ENCODE measurements around the gene ATP6V0C.

The ATP6V0C gene

DNA sequence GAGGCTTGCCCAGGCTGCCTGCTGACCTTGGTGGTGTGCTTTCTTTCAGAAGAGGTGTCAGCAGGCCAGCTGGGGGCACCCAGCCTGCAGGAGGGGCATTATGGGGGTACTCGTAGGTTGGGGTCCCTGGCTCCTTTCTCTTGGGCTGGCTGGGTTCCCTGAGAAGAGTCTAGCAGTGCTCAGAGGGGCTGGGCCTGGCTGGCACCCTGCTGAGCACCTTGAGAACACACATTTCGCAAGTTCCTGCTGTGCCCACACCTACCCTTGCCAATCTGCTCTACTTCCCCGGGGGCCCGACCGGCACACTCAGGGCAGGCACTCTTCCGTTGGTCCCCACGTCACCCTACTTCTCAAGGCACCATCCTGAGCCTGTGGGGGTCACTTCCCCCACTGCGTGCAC, 12.4 kb downstream of the ATP6V0C start:
- H3K4me1 ChIP-seq (ENCODE audit: control insufficient read depth, insufficient read depth, low read length, unreplicated experiment), result peaks cover 5% of the 10 kb centered on the region
- peaks cover 23% of the 10 kb centered on the region for H3K79me2 ChIP-seq (ENCODE audit: control insufficient read depth, insufficient read depth, low read length, unreplicated experiment)
- no peak overlapping the region for H3K4me3 ChIP-seq (ENCODE audit: low read depth, low read length)
- no peak overlapping the region for H2AFZ ChIP-seq (ENCODE audit: low read length, unreplicated experiment)
- peaks cover 6% of the 10 kb centered on the region; the same call in 1 of the 2 replicates for H3K36me3 ChIP-seq (ENCODE audit: insufficient read depth, low read length)
- H3K27me3 ChIP-seq (ENCODE audit: insufficient read depth, low read length), result no peaks in the 10 kb centered on the region
- H3K27ac ChIP-seq (ENCODE audit: low read depth, low read length), result no peak overlapping the region

- Histone ChIP-seq H3K4me1 (ENCODE audit: control insufficient read depth, insufficient read depth, low read length, unreplicated experiment) (peaks cover 8% of the 10 kb centered on the region), H3K27me3 (ENCODE audit: insufficient read depth, low read length) (no peaks in the 10 kb centered on the region), H3K36me3 (ENCODE audit: insufficient read depth, low read length) (peaks cover 6% of the 10 kb centered on the region; the same call in 1 of the 2 replicates), H3K27ac (ENCODE audit: low read depth, low read length) (no peak overlapping the region), H3K4me3 (ENCODE audit: low read depth, low read length) (no peak overlapping the region), H3K79me2 (ENCODE audit: control insufficient read depth, insufficient read depth, low read length, unreplicated experiment) (peaks cover 15% of the 10 kb centered on the region), H2AFZ (ENCODE audit: low read length, unreplicated experiment) (no peak overlapping the region)
Measured at GRCh38 chr16:2527071-2527783, 13.5 kb downstream of the ATP6V0C start.

- H3K79me2 ChIP-seq (ENCODE audit: control insufficient read depth, insufficient read depth, low read length, unreplicated experiment), result peaks cover 15% of the 10 kb centered on the region
- H3K27ac ChIP-seq (ENCODE audit: low read depth, low read length), result no peak overlapping the region
- H3K27me3 ChIP-seq (ENCODE audit: insufficient read depth, low read length), result no peaks in the 10 kb centered on the region
- no peak overlapping the region for H2AFZ ChIP-seq (ENCODE audit: low read length, unreplicated experiment)
- no peak overlapping the region for H3K4me3 ChIP-seq (ENCODE audit: low read depth, low read length)
- peaks cover 6% of the 10 kb centered on the region; the same call in 1 of the 2 replicates for H3K36me3 ChIP-seq (ENCODE audit: insufficient read depth, low read length)
- peaks cover 8% of the 10 kb centered on the region for H3K4me1 ChIP-seq (ENCODE audit: control insufficient read depth, insufficient read depth, low read length, unreplicated experiment)
Measured at GRCh38 chr16:2527784-2528100, 14.0 kb downstream of the ATP6V0C start.

DNA sequence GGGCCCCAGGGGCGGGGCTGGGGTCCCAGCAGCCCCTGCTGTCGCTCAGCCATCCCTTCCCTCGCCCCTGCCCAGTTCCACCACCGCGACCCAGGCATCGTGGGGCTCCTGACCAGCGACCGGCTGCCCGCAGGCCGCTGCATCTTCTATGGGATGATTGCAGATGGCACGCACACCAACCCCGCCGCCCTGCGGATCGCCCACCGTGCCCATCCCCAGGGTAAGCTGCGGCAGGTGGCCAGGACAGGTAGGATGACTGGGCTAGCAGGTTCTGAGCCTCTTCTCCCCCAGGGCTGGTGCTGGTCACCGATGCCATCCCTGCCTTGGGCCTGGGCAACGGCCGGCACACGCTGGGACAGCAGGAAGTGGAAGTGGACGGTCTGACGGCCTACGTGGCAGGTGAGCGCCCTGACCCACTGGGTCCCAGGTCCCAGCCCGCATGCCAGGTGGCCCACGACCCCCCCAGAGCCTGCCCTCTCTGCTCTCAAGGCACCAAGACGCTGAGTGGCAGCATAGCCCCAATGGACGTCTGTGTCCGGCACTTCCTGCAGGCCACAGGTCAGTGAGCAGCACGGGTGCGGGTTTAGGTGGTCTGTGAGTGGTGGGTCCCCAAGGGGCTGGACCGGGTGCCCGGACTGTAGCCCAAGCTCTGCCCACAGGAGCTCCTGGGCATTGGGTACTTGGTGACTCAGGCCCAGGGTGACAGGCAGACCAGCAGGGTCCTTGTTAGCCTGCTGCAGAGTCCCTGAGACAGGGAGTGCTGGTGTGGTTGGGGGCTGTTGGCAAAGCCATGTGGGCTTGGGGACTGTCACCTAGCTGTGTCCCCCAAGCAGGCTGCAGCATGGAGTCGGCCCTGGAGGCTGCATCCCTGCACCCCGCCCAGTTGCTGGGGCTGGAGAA, 14.7 kb downstream of the ATP6V0C start:
- Histone ChIP-seq H3K4me3 (ENCODE audit: low read depth, low read length) (no peak overlapping the region), H3K36me3 (ENCODE audit: insufficient read depth, low read length) (peaks cover 6% of the 10 kb centered on the region; the same call in 1 of the 2 replicates), H3K27ac (ENCODE audit: low read depth, low read length) (no peak overlapping the region), H2AFZ (ENCODE audit: low read length, unreplicated experiment) (no peak overlapping the region), H3K79me2 (ENCODE audit: control insufficient read depth, insufficient read depth, low read length, unreplicated experiment) (peaks cover 11% of the 10 kb centered on the region), H3K27me3 (ENCODE audit: insufficient read depth, low read length) (no peaks in the 10 kb centered on the region), H3K4me1 (ENCODE audit: control insufficient read depth, insufficient read depth, low read length, unreplicated experiment) (peaks cover 8% of the 10 kb centered on the region)

- H3K4me1 ChIP-seq (ENCODE audit: control insufficient read depth, insufficient read depth, low read length, unreplicated experiment), result peaks cover 8% of the 10 kb centered on the region
- H3K27me3 ChIP-seq (ENCODE audit: insufficient read depth, low read length), result no peaks in the 10 kb centered on the region
- no peak overlapping the region for H2AFZ ChIP-seq (ENCODE audit: low read length, unreplicated experiment)
- H3K36me3 ChIP-seq (ENCODE audit: insufficient read depth, low read length), result peaks cover 6% of the 10 kb centered on the region; the same call in 1 of the 2 replicates
- no peak overlapping the region for H3K27ac ChIP-seq (ENCODE audit: low read depth, low read length)
- no peak overlapping the region for H3K4me3 ChIP-seq (ENCODE audit: low read depth, low read length)
- H3K79me2 ChIP-seq (ENCODE audit: control insufficient read depth, insufficient read depth, low read length, unreplicated experiment), result peaks cover 7% of the 10 kb centered on the region
Measured at GRCh38 chr16:2529061-2529931, 15.5 kb downstream of the ATP6V0C start.

- H3K4me3 ChIP-seq (ENCODE audit: low read depth, low read length), result no peak overlapping the region
- H3K27ac ChIP-seq (ENCODE audit: low read depth, low read length), result no peak overlapping the region
- peaks cover 8% of the 10 kb centered on the region for H3K4me1 ChIP-seq (ENCODE audit: control insufficient read depth, insufficient read depth, low read length, unreplicated experiment)
- no peaks in the 10 kb centered on the region for H3K27me3 ChIP-seq (ENCODE audit: insufficient read depth, low read length)
- no peak overlapping the region for H2AFZ ChIP-seq (ENCODE audit: low read length, unreplicated experiment)
- peaks cover 3% of the 10 kb centered on the region for H3K79me2 ChIP-seq (ENCODE audit: control insufficient read depth, insufficient read depth, low read length, unreplicated experiment)
- H3K36me3 ChIP-seq (ENCODE audit: insufficient read depth, low read length), result no peaks in the 10 kb centered on the region
Measured at GRCh38 chr16:2529961-2530628, 16.3 kb downstream of the ATP6V0C start.

GRCh38 chr16:2530629-2531318, 17.0 kb downstream of the ATP6V0C start:
- no peak overlapping the region for H3K27ac ChIP-seq (ENCODE audit: low read depth, low read length)
- no peak overlapping the region for H2AFZ ChIP-seq (ENCODE audit: low read length, unreplicated experiment)
- peaks cover 12% of the 10 kb centered on the region for H3K4me1 ChIP-seq (ENCODE audit: control insufficient read depth, insufficient read depth, low read length, unreplicated experiment)
- H3K4me3 ChIP-seq (ENCODE audit: low read depth, low read length), result no peak overlapping the region
- H3K27me3 ChIP-seq (ENCODE audit: insufficient read depth, low read length), result no peaks in the 10 kb centered on the region
- H3K79me2 ChIP-seq (ENCODE audit: control insufficient read depth, insufficient read depth, low read length, unreplicated experiment), result peaks cover 3% of the 10 kb centered on the region
- no peaks in the 10 kb centered on the region for H3K36me3 ChIP-seq (ENCODE audit: insufficient read depth, low read length)

- Histone ChIP-seq H3K27me3 (ENCODE audit: insufficient read depth, low read length) (no peaks in the 10 kb centered on the region), H3K4me1 (ENCODE audit: control insufficient read depth, insufficient read depth, low read length, unreplicated experiment) (peaks cover 17% of the 10 kb centered on the region), H2AFZ (ENCODE audit: low read length, unreplicated experiment) (no peak within 1 kb of the TSS), H3K4me3 (ENCODE audit: low read depth, low read length) (peak within 1 kb of the TSS; percentile 73), H3K27ac (ENCODE audit: low read depth, low read length) (peak within 1 kb of the TSS; percentile 47; the same call in 1 of the 2 replicates), H3K79me2 (ENCODE audit: control insufficient read depth, insufficient read depth, low read length, unreplicated experiment) (no peaks in the 10 kb centered on the region), H3K36me3 (ENCODE audit: insufficient read depth, low read length) (no peaks in the 10 kb centered on the region)
Measured at GRCh38 chr16:2531371-2531695, 17.6 kb downstream of the ATP6V0C start, which contains the start of gene CEMP1. Gene CEMP1 (minus strand): TSS chr16:2531408. CDS start chr16:2531073, 335 bp downstream.

GRCh38 chr16:2531696-2532493, 18.1 kb downstream of the ATP6V0C start:
- no peak overlapping the region for H2AFZ ChIP-seq (ENCODE audit: low read length, unreplicated experiment)

More at GRCh38 chr16:2531696-2532493, 18.1 kb downstream of the ATP6V0C start:
- peak overlapping the region; percentile 73 for H3K4me3 ChIP-seq (ENCODE audit: low read depth, low read length)
- no peaks in the 10 kb centered on the region for H3K79me2 ChIP-seq (ENCODE audit: control insufficient read depth, insufficient read depth, low read length, unreplicated experiment)
- H3K27me3 ChIP-seq (ENCODE audit: insufficient read depth, low read length), result no peaks in the 10 kb centered on the region
- peak overlapping the region; percentile 47; the same call in 1 of the 2 replicates for H3K27ac ChIP-seq (ENCODE audit: low read depth, low read length)
- H3K4me1 ChIP-seq (ENCODE audit: control insufficient read depth, insufficient read depth, low read length, unreplicated experiment), result peaks cover 20% of the 10 kb centered on the region
- H3K36me3 ChIP-seq (ENCODE audit: insufficient read depth, low read length), result no peaks in the 10 kb centered on the region
